ENCODE data around the gene STK32B.

GRCh38 chr4:5278213-5278612 is 226.9 kb downstream of the STK32B start:
- TF ChIP-seq CTCF (IDR thresholded peaks at IDR 0.05): no peak
- TF ChIP-seq POLR2A (IDR thresholded peaks at IDR 0.05): no peak
